Measurements from ENCODE around the gene SCN3A. TPM values are rescaled to one million over a fixed set of nuclear protein-coding genes. Genes with fewer than 3 reads are reported as not detected.

SCN3A gene
- total and polyA plus RNA-seq, 9 donors = 0.20 to 3.4 (median 0.80) TPM

DNA sequence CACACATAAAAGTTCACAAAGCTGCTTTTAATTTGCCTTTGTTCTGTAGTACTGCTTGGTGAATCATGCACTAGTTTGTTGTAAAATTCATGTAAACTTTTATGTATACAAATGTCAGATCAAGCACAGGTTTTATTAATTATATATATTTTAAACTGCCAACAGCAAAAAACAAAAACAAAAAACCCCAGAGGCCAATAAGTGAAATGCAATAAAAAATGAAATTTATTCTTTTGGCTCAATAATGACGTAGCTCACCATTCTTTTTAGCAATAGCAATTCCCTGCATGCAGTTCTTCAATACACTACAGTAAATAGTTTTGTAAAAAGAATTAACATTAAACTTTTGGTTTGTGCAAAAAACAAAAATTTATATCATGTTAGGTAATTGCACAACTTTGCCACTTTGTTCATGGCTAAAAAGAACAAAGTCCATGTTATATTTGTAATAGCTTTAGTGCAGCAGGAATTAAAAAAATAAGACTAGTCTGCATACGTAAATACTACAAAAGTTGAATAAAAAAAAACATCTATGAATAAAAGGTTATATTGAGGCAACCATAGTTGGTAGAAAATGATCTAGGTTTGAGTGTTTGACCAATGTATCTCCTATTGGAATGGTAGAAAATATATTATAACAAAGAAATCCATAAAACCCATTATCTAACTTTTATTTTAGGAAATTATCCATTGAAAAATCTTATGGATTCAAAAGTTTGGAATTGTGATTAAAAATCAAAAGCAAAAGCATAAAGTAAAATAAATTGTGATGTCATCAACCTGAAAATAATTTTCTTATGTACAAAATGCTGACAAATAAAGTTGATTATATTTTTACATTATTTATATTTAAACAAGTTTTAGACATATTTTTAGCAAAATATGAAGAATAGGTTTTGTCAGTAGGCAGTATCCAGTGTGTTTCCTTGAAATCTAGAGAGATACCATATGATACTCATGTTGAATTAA, 115.6 kb downstream of the SCN3A start:
- no peak for DNase-seq
- Histone ChIP-seq H3K36me3 (no peaks in the 10 kb centered on the region), H3K9me3 (no peaks in the 10 kb centered on the region), H3K4me1 (ENCODE audit: insufficient read depth) (no peaks in the 10 kb centered on the region), H3K4me3 (no peak overlapping the region), H3K27me3 (no peaks in the 10 kb centered on the region), H3K27ac (no peak overlapping the region)
- 53 to 64% (median 56%) methylated on average over 2 of the region's 2 CpGs for WGBS, 3 donors
- TF ChIP-seq, protein P1, sequence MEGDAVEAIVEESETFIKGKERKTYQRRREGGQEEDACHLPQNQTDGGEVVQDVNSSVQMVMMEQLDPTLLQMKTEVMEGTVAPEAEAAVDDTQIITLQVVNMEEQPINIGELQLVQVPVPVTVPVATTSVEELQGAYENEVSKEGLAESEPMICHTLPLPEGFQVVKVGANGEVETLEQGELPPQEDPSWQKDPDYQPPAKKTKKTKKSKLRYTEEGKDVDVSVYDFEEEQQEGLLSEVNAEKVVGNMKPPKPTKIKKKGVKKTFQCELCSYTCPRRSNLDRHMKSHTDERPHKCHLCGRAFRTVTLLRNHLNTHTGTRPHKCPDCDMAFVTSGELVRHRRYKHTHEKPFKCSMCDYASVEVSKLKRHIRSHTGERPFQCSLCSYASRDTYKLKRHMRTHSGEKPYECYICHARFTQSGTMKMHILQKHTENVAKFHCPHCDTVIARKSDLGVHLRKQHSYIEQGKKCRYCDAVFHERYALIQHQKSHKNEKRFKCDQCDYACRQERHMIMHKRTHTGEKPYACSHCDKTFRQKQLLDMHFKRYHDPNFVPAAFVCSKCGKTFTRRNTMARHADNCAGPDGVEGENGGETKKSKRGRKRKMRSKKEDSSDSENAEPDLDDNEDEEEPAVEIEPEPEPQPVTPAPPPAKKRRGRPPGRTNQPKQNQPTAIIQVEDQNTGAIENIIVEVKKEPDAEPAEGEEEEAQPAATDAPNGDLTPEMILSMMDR (IDR thresholded peaks at IDR 0.05) = no peak
- no peak for TF ChIP-seq EP300 (IDR thresholded peaks at IDR 0.05)
- no peak for TF ChIP-seq POLR2A (IDR thresholded peaks at IDR 0.05)
- intact Hi-C loops (cut with DNase I) = no loop called here

DNA sequence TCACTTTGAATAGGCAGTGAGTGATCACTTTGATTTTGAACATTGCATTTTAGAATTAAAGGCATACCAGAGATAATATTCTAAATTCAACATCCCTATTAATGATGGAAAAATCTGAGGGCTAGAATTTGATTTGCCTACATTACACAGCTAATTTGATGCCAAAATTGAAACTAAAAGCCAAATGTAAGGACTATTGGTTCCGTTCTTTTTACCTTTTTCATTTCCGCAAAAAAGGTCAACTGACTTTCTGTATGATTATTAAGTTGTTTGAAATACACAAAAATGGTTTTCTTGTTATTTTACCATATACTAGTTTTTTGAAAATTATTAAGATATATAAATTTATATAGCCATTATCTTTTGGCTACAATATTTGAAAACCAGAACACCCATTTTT, 117.5 kb downstream of the SCN3A start:
- H3K4me1 ChIP-seq (ENCODE audit: insufficient read depth) = no peaks in the 10 kb centered on the region
- intact Hi-C loops (cut with DNase I) = no loop called here
- no peak overlapping the region for H3K27ac ChIP-seq
- no peaks in the 10 kb centered on the region for H3K27me3 ChIP-seq
- no peaks in the 10 kb centered on the region for H3K9me3 ChIP-seq
- no peak overlapping the region for H3K4me3 ChIP-seq
- no peak for DNase-seq
- TF ChIP-seq POLR2A (IDR thresholded peaks at IDR 0.05) = no peak
- H3K36me3 ChIP-seq = no peaks in the 10 kb centered on the region
- WGBS, 3 donors = 89 to 93% (median 92%) methylated on average over 2 of the region's 2 CpGs

DNA sequence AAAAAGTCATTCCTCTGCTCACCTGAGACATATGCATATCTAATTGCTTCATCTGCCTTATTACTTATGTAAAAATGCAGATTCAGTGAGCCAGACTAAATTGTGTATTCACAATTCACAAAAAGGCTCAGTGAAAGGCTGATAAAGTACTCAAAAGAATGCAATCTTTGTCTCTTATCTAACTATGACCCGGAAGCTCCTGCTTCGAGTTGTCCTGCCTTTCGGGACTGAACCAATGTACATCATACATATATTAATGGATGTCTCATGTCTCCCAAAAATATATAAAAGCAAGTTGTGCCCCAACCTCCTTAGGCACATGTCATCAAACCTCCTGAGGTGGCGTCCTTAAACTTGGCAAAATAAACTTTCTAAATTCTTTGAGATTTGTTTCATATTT, 120.5 kb downstream of the SCN3A start:
- no peaks in the 10 kb centered on the region for H3K9me3 ChIP-seq
- TF ChIP-seq POLR2A (IDR thresholded peaks at IDR 0.05) (no peak), EP300 (IDR thresholded peaks at IDR 0.05) (no peak)
- TF ChIP-seq, protein P1 (IDR thresholded peaks at IDR 0.05) = no peak
- H3K4me1 ChIP-seq (ENCODE audit: insufficient read depth) = no peaks in the 10 kb centered on the region
- H3K27me3 ChIP-seq = no peaks in the 10 kb centered on the region
- DNase-seq = no peak
- H3K36me3 ChIP-seq = no peaks in the 10 kb centered on the region
- intact Hi-C loops (cut with DNase I) = no loop called here
- no peak overlapping the region for H3K4me3 ChIP-seq
- no peak overlapping the region for H3K27ac ChIP-seq
- 86 to 90% (median 89%) methylated on average over 4 of the region's 4 CpGs for WGBS, 3 donors

DNA sequence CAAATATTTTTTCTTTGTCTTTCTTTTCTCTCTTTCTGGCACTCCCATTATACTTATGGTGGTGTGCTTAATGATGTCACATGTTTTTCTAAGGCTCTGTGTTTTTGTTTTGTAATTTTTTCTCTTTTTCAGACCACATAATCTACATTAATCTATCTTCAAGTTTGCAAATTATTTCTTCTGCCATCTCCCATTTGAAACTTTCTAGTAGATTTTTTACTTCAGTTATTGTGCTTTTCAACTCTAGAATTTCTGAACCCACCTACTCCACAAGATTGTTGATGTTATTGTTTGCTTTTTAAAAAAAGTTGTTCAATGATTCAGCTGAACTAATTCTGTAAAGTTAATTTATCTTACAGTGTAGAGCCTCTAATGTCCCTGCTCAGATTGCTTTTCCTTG, 121.4 kb downstream of the SCN3A start:
- no peak overlapping the region for H3K4me3 ChIP-seq
- TF ChIP-seq EP300 (IDR thresholded peaks at IDR 0.05) (no peak), POLR2A (IDR thresholded peaks at IDR 0.05) (no peak)
- TF ChIP-seq, protein P1 (IDR thresholded peaks at IDR 0.05) = no peak
- H3K4me1 ChIP-seq (ENCODE audit: insufficient read depth) = no peaks in the 10 kb centered on the region
- H3K27ac ChIP-seq = no peak overlapping the region
- no peak for DNase-seq
- H3K36me3 ChIP-seq = no peaks in the 10 kb centered on the region
- intact Hi-C loops (cut with DNase I) = no loop called here
- no peaks in the 10 kb centered on the region for H3K9me3 ChIP-seq
- H3K27me3 ChIP-seq = no peaks in the 10 kb centered on the region

DNA sequence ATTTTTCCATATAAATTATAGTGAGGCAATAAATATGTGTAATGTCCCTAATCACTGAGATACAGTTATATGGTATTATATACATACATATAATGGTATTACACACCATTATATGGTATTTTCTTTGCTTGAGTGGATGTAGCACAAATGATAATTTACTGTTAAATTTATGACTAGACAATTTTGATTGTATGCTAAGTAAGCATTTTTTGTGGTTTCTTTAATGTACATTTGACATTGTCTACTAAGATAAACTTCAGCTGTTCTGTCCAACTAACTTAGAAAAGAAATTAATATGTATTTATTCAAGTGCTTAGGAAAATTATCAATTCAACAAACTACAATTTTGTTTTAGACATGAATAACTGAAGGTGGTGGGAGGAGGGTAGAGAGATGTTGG, 122.6 kb downstream of the SCN3A start:
- Histone ChIP-seq H3K9me3 (no peaks in the 10 kb centered on the region), H3K27me3 (no peaks in the 10 kb centered on the region), H3K27ac (no peak overlapping the region), H3K36me3 (no peaks in the 10 kb centered on the region), H3K4me3 (no peak overlapping the region), H3K4me1 (ENCODE audit: insufficient read depth) (no peaks in the 10 kb centered on the region)
- TF ChIP-seq, protein P1 (IDR thresholded peaks at IDR 0.05) = no peak
- TF ChIP-seq EP300 (IDR thresholded peaks at IDR 0.05) (no peak), POLR2A (IDR thresholded peaks at IDR 0.05) (no peak)
- intact Hi-C loops (cut with DNase I) = no loop called here
- DNase-seq = no peak
